ENCODE data around the gene PAAF1.

DNA sequence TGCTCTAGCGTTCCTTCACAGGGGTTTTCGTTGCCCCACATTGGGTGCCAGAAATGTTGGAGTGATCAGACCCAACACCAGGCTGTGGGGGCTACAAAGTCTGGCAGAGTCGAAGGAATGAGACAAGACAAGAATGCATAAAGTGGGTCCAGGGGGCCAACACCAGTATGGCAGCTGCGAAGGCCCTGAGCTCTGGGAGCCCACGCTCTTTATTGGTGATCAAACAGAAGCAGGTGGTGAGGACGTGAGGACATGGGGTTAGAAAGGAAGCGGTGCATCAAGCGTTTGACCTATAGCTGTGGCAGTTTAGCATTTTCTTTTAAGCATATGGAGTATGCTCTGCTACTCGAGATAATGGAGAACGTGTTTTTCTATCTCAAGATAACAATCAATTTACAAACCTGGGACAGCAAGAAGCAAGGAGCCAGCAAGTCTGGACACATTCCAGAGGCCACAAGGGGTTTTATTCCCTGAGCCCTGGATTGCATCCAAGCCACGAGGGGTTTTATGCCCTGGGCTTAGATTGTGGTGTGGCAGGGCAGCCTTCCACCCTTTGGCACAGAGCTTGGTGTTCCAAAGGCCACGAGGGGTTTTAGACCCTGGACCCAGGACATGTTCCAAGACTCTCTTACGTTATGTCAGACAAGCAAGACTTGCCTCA is 70.1 kb downstream of the PAAF1 start:
- no peak for TF ChIP-seq CTCF (IDR thresholded peaks at IDR 0.05)
- TF ChIP-seq POLR2A (IDR thresholded peaks at IDR 0.05) = no peak

Measured in testis (tissue), 2 donors.